ENCODE results near the gene QRICH1.
A peak's percentile ranks its signal among the peaks of the same experiment; 100 is the strongest.

The QRICH1 gene

GRCh38 chr3:49093853-49094767, at the start of gene QRICH1:
QRICH1 (minus strand) TSS chr3:49094071; CDS start chr3:49077017, 17,054 bp downstream.
- DNase-seq (ENCODE audit: low read depth in 2 of 2): peak; percentile 89 to 96

DNA sequence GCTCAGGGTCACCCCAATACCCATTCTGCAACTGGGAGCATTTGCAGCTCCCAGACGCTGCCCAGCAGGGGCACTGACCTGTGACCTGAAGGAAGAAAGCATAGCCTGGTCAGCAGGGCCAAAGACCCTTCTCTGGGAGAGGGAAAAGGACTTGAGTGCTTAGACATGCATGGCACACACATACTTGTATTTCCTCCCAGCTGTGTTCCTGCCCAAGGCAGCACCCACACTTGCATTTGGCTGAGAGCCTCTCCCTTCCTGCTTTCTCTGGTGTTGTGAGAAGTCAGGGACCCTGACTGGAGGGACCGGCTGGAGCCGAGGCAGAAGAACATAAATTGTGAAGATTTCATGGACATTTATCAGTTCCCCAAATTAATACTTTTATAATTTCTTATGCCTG, 46.2 kb upstream of the QRICH1 start:
- DNase-seq (ENCODE audit: low read depth in 2 of 2): no peak

DNA sequence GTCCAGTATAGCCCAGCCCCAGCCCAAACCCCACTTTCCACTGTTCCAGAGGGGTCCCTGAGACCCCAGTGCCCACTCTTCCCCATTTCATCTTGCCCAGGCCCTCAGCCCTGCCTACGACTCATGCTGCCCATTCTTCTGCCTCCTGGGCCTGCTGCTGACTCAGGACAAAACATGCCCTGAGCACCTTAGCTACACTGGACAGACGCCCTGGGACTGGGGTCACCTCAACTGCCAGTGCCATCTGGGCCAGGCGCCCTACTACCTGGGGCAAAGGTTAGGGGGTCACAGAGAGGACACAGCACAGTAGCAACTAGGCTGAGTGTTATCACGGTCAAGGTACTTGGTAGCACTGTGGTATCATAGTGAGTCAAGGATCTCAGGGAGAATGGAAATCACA, 41.6 kb upstream of the QRICH1 start:
- DNase-seq (ENCODE audit: low read depth in 2 of 2): no peak

DNA sequence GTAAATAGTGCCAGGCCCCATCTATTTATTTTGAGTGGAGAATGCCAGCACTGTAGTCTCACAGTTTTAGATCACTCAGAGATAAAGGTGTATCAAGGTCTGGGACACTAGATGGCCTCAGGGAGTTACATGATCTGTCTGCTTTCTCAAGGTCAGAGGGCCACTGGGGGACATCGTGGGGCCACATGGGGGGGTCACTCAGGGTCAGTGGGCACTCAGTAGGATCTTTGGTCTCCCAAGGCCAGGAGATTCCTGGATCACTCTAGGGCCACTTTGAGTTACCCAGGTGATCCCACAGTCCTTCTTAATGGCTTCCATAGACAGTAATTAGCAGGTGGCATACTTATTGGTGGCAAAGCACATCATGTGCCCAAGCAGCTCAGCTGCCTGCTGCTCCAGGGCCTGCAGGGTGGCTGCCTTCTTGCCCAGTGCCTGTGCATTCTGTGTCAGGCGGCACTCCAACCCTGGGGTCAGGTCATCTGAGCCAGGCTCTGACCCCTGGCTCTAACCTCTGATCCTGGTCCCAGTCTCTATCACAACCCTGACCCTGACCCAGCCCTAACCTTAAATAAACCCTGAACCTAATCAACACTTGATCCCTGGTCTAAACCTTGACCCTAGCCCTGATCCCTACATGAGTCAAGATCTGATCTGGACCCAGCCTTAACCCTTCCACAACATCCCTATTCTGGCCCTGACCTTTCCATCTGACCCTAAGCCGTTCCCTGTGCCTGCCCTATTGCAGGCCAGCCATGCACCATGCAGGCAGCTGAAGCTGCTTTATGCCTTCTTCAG, 40.8 kb upstream of the QRICH1 start:
- no peak for DNase-seq (ENCODE audit: low read depth in 2 of 2)

- no peak for DNase-seq (ENCODE audit: low read depth in 2 of 2)
Measured at GRCh38 chr3:49133226-49133951, 39.5 kb upstream of the QRICH1 start.

GRCh38 chr3:49132437-49133225, 38.8 kb upstream of the QRICH1 start, which contains the start of gene LAMB2:
LAMB2 (minus strand) TSS chr3:49133050; CDS start chr3:49132867, 183 bp downstream.
- no peak for DNase-seq (ENCODE audit: low read depth in 2 of 2)

DNA sequence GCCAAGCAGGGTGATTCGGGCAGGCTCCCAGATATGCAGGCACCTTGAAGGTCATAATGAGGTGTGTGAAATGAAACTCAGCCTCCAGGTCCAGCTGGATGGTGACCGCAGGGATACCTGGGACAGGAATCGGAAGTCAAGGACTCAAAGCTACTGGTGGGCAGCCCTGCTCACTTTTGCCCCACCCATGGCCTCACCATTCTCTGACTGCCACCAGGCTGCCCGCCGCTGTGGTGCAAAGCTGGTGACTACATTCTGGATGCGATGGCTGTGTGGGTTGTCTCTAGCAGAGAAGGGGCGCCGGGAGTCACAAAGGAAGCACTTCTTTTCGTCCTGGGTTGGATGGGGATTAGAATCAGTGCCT, 38.2 kb upstream of the QRICH1 start:
- no peak for DNase-seq (ENCODE audit: low read depth in 2 of 2)

DNA sequence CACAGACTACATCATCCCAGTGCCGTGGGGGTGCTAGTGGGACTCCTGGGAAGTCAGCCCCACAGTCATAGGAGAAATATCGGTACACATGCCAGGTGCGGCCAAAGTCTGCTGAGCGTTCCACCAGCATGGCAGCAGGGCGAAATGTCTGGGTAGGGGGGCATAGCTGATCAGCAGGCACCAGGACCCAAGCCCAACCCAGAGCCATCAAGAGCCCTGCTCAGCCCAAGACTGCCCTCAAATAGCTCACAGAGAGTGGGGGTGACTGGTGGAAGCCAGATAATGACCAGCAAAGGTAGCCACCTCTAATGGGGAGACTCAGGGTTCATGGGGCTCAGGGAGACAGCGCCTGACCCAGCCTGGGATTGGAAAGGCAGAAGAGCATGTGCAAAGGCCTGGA, 37.7 kb upstream of the QRICH1 start:
- DNase-seq (ENCODE audit: low read depth in 2 of 2): no peak

GRCh38 chr3:49131040-49131439, 37.2 kb upstream of the QRICH1 start:
- no peak for DNase-seq (ENCODE audit: low read depth in 2 of 2)

GRCh38 chr3:49124991-49125670, 31.3 kb upstream of the QRICH1 start:
- no peak for DNase-seq (ENCODE audit: low read depth in 2 of 2)

GRCh38 chr3:49124203-49124602, 30.3 kb upstream of the QRICH1 start:
- no peak for DNase-seq (ENCODE audit: low read depth in 2 of 2)

DNA sequence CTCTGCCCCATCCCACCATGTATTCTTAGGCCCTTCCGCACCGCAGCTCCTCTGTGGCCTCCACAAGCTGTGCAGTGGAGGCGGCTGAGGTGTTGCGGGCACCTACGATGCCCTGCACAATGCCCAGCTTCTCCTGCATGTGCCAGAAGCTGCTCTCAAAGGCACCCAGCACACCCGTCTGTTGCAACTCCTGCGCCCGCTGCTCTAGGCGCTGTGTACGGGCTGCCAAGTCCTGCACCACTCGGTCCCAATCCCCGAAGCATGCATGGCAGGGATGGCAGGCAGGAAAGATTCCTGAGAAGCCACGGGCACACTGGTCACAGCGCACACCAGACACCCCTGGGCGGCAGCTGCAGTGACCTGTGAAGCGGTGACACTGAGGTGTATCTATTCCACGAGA, 29.8 kb upstream of the QRICH1 start:
- no peak for DNase-seq (ENCODE audit: low read depth in 2 of 2)

- DNase-seq (ENCODE audit: low read depth in 2 of 2): no peak
Measured at GRCh38 chr3:49122886-49123545, 29.1 kb upstream of the QRICH1 start.

DNA sequence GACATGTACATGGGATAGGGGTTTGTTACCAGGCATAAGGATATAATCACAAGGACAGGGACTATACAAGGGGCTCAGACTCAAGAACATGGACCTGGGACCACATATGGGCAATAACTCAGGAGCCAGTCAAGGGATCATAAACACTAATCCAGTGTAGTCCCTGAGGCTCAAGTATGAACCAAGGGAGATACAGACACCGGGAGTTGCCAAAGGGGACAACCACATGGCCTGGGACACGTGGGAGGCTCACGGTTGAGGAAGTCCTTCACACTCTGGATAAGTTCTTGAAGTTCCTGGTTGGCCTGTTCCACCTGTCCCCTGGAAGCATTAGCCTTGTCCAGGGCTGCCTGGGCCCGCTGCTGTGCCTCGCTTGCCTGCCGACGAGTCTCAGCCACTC, 28.6 kb upstream of the QRICH1 start:
- DNase-seq (ENCODE audit: low read depth in 2 of 2): no peak

DNA sequence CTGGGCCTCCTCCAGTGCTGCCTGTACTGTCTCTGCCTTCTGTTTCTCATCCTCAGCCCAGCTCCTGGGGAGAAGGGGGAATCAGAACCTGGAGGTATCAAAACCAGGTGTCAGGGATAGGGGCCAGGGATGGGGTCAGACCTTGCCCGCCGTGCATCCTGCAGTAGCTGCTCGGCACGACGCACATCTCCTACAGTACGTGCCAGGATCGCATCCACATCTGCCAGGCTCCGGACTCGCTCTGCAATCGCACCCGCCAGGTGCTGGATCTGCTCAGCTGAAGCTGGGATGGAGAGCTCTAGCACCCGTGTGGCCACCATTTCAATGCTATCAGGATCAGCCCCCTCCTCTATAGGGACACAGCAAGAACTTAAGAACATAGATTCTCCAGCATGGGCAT, 28.2 kb upstream of the QRICH1 start:
- no peak for DNase-seq (ENCODE audit: low read depth in 2 of 2)

DNA sequence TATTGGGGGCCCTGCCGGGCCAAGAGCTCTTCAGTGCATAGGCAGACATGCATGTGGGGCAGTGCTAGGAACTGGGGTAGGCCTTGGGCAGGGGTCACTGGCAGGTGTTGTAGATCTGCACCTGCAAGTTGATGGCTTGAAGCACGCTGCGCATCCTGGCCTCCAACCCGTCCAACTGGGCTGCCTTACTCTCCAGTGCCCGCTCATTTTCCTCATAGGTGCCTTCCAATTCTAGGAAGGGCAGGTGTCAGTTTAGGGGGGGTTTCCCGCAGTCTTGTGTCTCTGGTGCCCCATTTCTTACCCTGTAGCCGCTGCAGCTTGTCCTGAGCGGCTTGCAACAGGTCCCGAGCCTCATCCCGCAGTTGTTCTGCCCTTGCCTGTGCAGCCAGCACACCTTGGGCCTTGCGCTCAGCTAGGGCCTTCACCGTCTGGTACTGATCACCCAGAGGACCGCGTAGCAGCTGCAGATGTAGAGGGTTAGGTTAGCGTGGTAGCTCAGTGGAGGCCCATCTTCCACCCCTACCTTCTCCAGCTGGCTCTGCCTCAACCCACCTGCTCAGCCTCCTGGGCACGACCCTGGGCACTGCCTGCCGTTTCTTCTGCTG, 27.4 kb upstream of the QRICH1 start:
- no peak for DNase-seq (ENCODE audit: low read depth in 2 of 2)

GRCh38 chr3:49120438-49121131, 26.7 kb upstream of the QRICH1 start, which contains the start of gene USP19:
USP19 (minus strand) TSS chr3:49120823; CDS start chr3:49119145, 1,678 bp downstream.
- peak; percentile 90 to 93 for DNase-seq (ENCODE audit: low read depth in 2 of 2)

DNA sequence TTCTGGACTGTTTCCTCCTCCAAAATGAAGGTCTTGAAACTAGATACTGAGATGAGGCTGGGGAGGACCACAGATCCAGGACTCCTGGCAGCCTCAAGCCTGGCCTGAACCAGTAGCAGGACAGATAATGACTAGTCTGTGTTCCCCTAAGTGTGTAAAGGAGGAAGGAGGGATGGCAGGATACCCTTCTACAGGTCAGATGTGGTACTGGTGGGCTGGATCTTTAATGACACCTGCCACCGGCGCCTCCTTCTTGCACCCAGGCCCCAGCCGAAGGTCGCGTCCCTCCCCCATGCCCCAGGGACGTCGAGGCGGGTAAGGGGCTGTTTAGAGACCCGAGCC, 26.2 kb upstream of the QRICH1 start:
- no peak for DNase-seq (ENCODE audit: low read depth in 2 of 2)

- DNase-seq (ENCODE audit: low read depth in 2 of 2): no peak
Measured at GRCh38 chr3:49119439-49119838, 25.6 kb upstream of the QRICH1 start.

Measured in stimulated activated CD4-positive, alpha-beta T cell treated with anti-CD3 and anti-CD28 coated beads, Interleukin-4, amount 100 ng/mL, for 48 hours (primary cell).